GM19467 (cell line): Measurements from ENCODE around the gene TRERF1.

Experiments
- ATAC-seq: cut with Tn5 transposase; IDR thresholded peaks from one replicate; pipeline ENCODE4 v1.9.1; 2021; ENCODE audit warnings: mild to moderate bottlenecking, moderate library complexity; ENCODE audit not compliant: unreplicated experiment

Gene TRERF1

DNA sequence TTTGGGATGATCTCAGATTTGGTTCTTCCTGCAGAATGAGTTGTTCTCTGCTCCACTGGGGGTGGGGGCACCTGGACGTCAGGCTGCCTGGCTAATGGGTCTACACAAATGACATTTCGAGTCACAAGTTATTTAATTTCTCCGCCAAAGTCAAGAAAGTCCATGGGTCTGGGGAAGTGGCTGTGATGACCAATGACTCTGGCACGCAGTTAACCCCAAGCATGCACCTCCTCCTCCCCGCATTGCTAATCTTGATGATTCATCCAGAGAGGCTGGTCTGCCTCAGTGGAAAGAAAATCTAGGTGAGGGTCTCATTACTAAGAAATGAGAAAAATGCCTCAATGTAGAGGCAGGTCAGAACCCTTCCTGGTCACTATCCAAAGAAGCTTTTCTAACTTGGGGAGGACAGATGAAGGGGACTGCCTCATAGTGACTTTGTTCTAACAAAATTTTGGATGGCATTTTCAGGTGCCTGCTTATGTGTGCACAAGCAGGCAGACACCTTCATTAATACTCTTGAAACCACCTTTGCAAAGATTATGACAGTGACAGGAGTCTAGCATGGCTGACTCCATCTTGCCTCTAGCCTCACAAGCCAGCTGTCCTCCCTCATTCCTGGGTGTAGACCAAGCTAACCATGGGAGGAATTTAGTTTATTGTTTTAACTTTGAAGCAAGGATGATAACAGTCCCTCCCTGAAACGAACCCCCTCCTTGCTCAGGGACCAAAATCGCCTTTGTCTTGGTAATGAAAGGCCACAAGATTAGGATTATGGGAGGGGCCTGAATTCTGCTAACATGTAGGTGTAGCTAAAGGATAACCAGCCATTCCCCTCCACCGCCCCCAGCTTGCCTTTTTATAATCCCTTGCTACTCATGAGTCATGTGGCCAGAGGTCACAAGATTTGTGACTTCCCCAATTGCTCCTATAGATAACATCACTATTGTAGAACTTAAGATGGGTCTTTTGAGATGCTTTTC is 135.4 kb downstream of the TRERF1 start:
- no peak for ATAC-seq

DNA sequence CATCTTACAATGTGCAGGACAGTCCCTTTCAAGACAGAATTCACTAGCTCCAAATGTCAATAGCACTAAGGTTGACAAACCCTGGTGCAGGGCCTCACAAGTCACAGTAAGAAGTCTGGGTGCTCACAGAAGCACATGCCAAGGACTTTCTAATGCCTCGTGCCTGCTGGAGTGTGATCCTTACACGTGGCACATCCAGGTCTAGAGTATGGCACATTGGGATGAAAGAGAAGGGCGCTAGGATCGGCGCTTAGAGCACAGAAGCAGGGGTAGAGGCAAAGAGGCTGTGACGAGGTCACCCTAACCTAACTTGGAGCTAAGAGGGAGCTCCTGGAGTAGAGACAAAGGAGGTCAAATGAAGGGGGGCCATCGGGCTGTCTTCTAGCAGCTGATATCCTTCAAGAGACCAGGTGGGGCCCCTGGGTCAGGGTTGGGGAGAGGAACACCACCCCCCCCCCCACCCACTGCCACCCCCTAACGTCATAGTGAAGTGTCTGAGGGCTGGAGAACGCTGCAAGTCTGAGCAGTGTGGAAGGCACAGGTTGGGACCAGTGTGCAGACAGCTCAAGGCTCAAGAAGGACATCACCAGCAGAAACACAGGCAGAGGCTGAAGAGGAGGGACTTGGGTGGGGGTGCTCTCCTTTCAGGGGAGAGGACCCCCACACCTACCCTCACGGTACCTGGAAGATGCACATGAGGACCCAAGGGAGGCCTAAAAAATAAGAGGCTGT is 136.3 kb downstream of the TRERF1 start:
- no peak for ATAC-seq

DNA sequence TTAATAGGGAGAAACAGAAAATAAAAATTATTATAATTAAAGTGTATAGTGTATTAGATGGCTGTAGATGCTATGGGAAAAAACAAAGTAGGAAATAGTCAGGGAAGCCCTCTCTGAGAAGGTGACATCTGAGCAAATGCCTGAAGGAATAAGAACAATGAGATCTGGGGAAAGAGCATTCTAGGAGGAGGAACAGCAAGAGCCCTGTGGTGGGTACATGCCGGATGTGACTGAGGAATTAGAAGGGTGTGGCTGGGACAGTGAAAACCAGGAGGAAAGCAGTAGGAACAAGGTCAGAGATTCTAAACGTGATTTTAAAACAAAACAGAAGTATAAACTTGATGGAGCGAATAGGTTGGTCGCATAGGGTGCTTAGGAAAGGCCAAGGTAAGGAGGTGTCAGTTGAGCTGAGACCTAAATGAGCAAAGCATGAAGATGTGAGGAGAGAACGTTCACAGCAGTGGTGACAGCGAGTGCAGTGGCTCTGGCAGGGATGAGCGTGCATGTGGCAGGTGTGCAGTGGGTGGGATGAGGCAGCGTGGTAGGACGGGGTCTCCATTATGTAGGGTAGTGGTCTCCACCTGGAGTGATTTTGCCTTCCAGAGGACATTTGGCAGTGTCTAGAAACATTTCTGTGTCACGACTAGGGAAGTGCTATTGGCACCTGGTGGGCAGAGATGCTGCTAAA is 137.0 kb downstream of the TRERF1 start:
- no peak for ATAC-seq

DNA sequence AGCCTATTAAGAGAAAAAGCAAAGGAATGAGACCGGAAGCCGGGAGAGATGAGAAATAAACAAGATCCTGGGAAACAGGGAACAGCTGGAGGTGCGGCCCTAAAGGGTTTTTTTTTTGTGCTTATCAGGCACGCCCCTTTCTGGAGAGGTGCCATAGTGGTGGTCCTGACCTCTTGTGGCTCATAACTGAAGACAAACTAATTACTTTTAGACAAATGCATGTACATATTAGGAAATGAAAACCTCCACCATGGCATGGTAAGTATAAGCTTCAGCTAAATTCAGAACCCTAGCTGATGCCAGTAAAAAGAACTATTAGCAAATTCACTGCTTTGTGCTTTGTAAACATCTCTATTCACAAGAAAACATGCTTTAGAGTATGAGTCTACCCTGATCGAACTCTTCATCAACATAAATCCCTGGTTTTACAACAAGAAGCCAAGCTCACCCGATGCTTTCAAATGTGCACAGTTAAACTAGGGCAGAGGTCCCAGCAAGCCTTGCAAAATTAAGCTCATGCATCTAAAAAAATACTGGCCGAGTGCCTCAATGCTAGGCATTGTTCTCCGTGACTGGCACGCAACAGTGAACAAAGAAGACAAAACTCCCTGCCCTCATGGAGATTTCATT is 137.7 kb downstream of the TRERF1 start:
- no peak for ATAC-seq

DNA sequence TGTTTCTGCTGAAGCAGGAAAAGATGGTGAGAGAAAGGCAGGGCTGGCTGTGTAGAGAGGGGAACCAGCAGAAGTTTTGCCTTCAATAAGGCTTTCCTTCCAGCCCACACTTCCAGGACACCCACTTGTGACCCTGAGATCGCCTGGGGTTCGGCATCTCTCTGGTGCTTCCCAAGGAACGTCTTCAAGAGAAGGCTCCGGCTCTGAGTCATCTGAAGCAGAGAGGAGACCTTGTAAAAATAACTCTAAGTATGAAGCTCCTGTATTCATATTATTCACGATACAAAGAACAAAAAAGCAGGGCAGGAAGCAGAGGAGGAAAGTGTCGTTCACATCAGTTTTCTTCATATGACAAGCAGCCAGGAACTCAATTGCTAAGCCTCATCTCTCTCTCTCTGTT is 138.7 kb downstream of the TRERF1 start:
- ATAC-seq: no peak

DNA sequence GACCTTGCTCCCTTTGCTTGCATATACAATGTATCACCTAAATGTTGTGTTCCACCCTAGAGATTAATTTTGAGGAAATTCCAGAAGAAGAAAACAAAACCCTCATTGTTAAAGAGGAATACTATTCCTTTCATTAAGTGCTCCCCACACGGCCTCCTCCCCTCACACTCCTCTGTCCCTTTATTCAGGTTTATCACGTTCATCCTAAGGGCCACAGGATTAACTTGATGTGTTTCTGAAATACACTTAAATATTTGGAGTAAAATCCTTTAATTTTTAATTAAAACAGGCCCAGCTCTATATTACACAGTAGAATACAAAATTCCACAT is 144.6 kb downstream of the TRERF1 start:
- no peak for ATAC-seq

DNA sequence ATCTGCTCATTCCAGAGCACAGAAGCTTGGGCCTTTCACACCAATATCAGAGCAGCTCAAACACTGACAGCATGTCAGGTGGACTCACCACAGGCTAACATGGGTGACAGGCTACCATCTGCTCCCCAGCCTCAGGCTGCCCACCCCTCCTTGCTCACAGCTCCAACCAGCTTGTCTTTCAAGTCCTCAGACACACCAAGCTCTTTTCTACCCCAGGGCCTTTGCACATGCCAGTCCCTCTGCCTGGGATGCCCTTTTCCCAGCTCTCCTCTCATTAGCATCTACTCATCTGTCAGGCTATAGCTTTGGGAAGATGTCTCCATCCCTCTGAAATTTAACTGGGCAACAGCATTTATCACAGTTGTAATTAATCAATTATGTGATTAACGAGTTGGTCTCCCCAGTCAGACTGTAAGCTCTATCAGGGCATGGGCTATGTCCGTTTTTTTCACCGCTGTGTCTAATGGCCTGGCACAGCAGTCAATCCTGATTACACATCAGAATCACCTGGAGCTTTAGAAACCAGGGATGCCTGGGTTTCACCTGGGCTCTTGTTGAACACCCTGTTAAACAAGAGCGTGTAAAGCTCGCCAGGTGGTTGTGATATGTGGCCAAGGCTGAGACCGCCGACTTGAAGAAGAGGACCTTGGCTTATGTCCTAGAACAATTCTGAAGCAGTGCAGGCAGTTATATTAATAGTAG is 145.1 kb downstream of the TRERF1 start:
- no peak for ATAC-seq

DNA sequence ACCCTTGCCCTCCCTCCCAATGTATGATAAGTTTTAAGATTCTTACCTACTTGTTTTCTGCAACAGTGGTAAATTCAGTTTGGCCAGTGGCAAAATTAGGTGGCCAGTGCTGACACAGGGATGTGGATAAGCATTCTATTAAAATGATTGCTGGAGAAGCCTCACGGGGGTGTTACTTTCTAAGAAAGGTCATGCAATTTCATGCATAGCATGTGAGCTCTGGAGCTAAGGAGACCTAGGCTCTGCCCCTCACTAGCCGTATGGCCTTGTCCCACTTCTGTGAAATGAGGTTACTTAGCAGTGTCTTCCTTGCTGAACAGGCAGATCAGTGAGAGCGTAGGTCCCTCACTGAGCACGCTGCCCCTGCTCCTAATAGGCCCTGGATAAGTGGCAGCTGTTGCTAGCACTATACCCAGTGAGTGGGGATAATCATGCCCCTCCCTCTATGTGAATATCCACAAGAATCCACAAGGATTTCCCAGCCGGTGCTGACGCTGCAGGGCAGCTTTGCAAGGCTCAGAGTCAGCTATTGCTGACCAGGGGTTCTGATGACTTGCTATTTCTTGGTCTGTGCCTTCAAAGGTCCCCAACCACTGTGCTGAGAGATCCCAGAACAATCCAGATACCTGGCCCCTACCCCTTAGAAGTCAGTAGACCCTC is 147.5 kb downstream of the TRERF1 start:
- no peak for ATAC-seq

DNA sequence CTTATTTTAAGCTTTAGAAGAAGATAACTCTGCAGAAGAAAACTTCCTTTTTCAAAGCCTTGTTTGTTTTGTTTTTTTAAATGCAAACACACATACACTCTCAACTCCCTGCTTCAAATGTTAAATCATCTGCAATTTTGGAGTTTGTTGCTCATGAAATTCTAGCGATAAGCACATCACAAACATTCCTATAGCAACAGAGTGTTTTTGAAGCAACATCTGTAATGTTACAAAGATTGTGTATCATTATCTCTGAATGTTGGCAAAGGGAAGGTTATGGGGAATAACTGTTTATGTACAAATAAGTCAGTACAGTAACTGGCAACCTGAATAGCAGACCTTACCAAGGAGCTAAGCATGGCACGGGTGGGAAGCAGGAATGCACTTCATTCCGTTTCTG is 149.3 kb downstream of the TRERF1 start:
- no peak for ATAC-seq

DNA sequence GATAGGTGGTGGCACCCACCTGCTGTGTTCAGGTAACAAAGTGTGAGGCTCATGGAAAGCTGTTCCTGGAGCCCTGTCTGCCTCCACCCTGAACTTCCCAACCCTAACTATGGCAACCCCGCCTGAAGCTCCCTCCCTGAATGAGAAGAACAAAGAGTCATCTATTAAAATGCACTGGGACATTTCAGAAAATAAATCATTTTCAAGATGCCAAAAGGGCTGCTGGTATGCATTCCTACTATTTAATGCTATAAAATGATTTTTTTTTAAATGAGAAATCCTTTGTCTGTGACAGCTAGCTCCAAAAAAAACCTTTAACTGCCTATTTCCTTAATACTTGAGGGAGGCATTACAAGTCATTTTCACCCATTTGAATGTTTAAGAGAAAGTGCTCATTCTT is 149.7 kb downstream of the TRERF1 start:
- ATAC-seq: no peak

DNA sequence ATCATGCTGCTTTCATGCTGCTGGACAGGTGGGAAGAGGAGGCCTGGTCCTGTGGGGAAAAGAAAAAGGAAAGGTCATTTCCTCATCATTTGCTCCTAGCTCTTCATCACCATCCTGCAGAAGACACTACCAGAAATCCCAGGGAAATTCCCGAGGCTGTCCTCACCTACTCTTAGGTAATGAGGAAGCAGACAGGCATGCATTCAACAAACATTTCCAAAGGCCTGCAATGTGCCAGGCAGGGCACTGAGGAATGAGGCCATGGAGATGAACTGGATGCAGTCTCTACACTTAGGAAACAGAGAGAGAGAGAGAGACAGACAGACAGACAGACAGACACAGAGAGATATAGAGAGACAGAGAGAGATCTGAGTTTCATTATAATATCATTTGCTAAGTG is 151.0 kb downstream of the TRERF1 start:
- ATAC-seq: no peak

DNA sequence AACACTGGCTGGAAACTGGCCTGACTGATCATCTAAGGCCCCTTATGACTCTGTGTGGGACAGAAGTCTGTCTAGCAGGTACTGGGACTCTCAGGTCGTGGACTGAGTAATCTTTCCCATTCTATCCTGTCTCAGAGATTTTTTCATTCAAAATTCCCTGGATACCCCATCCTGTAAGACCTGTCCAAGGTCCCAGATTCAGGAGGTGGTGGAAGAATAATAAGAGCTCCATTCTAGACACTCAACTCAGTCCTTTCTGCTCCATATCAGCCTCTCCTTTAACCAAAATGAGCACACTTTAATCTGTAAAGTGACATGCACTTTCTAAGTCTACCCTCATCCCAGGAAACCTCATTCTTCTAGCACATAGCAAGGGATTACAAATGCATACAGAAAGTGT is 151.5 kb downstream of the TRERF1 start:
- ATAC-seq: no peak

DNA sequence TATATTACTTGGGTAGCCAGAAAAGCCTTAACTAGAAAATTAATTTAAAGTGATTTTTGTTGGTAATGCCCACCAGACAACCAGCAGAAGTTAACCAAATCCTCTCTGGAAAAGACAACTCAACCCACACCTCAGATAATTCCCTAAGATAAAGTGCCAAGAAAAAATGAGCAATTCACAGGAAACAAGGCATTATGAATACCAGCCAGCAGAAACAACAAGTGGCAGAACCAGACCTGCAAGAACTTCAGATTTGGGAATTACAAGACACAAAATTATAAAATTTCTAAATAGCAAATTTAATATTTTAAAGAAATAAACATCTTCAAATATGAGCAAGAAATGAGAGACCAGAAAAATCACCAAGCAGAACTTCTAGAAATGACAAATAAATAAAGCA is 154.1 kb downstream of the TRERF1 start:
- ATAC-seq: no peak

DNA sequence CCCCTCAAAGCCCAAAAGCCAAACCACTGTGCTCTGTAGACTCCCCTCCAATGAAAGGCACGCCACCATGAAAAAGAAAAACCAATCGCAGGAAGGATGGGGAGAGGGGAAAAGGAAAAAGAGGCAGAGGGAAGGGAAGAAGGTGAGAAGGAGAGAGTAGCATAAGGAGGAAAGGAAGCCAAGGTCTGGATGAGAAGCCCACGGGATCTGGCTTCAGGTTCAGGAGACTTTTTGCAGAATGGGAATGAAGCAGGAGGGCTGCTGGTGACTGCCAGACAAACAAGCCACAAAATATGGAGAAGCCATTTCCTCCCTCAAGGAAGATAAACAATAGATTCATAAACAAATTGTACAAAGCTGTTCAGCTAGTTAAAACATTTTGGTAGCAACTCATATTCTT is 155.1 kb downstream of the TRERF1 start:
- ATAC-seq: no peak

DNA sequence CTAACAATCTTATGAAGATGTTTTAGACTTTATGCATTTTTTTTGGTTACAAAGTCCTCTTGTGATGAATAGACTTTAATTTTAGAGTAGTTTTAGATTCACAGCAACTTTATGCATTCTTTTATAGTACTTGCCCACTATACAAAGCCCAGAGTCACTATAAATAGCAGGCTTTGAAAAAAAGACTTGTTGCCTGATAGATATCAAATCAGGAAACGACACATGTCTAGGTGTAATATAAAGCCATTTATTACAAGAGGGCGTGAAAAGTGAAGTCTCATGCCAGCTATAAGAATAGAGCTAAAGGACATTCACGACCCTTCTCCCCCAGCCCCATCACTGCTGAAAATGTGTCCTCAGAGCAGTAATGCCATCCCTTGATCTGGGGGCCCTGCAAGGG is 156.0 kb downstream of the TRERF1 start:
- ATAC-seq: no peak

DNA sequence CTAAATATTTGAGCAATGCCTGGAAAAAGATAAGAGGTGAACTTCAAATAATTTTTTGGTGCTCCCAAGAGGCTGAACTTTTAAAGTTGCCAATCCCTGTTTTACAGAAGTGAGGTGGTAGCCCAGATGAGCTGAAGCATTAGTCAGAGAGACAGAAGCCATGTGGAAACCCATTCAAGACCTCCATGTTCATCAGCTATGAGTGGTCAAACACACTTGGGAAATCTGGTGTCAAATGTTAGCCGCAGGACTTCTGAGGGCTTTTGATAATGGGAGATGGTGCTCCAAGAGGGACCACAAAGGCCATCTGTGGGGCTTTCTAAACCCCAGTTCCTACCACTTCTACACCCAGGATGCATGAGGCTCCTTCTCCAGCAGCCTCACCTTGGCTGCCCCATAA is 156.5 kb downstream of the TRERF1 start:
- no peak for ATAC-seq

DNA sequence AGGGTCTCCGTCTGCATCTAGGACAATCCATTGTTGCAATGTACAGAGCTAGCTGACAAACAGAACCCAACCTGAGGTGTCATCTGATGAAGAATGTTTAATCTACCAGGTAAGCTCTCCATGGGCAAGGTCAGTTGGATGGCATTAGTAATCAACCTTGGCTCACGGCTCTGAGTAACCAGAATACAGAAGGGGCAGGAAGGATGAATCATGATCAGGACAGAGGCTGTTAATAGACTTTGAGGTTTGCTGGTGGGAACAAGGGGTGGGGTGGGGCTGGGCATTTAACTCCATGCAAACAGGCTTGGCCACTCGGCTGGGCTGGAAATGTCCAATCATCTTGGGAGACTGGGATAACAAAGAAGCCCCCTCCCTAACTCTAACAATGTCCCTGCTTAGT is 157.0 kb downstream of the TRERF1 start:
- no peak for ATAC-seq

DNA sequence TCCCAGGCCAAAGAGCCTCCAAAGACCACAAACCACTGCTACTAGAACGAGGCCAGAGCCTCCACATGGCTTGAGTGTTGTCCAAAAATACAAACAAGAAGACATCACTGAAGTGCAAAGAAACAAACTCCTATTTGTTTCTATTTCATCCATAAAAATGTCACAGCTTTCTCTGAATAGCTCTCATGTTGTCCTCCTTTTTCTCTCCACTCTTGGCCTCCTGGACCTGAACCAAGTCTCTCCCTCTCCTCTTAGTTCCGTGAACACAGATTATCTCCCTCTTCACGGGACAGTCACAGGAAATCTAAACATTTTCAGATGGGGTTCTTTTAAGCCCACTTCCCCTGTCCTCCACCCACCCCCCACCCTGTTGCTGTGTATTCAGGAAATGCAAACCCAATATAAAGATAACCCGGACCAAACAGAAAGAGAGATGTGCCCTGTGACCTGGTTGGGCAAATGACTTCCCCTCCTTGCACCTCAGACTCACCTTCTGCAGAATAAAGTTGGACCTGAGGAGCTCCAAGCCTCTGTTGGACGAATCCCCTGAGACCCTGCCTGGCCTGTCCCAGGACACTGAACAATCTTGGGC is 158.2 kb downstream of the TRERF1 start:
- no peak for ATAC-seq

DNA sequence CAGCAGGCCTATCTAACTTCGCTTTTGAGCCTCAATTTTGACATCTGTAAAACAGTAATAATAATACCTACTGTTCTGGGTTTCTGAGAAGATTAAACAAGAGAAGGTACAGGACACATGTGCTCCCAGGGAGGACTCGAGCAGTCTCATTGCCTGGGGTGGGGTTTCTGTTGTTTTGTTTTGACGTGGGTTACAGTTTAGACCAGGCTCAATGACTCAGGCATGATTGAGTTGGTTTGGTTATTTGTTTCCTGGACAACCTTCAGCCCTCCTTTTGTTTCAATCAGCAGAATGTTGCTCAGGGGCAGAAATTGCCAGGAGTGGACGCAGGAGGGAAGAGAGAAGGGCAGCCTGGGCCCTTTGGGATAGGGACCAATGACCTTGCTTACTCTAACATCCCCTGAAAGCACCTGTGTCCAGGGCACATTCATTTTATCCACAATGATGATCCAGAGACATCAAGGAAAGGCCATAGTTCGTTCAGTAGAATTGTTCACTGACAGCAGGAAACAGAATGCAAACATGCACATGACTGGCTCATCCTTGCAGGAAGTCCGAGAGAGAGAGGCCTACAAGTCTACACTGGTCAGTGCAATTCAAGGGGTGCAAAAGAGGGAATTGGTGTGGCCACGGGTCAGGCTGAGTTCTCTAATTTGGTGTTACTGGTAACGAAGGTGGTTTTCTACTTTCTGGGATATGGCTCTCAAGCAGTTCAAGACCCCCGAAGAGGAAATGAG is 159.6 kb downstream of the TRERF1 start:
- no peak for ATAC-seq
